ENCODE results near the gene COTL1. TPM values are rescaled to one million over a fixed set of nuclear protein-coding genes. Genes with fewer than 3 reads are reported as not detected.

Gene COTL1, protein sequence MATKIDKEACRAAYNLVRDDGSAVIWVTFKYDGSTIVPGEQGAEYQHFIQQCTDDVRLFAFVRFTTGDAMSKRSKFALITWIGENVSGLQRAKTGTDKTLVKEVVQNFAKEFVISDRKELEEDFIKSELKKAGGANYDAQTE
- 10 to 100 TPM; 29.9 to 84.9 (median 52.6) TPM for total RNA-seq

DNA sequence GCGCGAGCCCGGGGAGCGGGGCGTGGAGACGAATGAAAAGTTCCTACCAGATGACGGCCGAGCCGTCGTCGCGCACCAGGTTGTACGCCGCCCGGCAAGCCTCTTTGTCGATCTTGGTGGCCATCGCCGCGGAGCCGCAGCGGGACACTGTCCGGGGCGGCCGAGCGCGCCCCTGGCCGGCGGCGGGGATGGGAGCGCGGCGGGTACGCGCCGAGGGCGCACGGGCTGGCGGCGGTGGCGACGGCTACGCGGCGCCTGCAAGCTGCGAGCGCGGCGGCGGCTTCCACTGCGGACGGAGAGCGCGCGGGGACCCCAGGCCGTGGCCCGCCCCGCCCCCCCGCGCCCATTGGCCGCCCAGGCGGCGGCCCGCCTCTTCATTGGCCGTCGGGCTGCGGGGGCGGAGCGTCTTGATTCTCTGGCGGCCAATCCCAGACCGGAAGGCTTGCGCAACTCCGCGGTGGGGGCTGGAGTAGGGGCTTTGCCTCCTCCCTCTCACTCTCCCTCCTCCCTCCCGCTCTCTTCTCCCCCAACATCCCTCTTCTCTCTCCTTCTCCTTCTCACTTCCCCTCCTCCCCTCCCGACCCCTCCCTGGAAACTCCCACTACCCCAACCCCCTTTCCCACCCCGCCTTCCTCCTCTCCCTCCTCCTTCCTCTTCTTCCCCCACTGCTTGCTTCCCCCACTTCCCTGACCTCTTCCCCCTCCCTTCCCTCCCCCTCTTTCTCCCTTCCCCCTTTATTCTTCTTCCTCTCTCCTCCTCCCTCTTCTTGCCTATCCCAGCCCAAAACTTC lies at the start of gene COTL1:
COTL1 (minus strand) TSS at position 288 of the 790 bp plus-strand sequence; CDS start at position 124, 164 bp downstream.
- no peaks in the 10 kb centered on the region for H3K9me3 ChIP-seq
- H3K27me3 ChIP-seq: no peaks in the 10 kb centered on the region
- H3K36me3 ChIP-seq: no peaks in the 10 kb centered on the region
- 0 to 1% methylated on average over 14 to 18 of the region's 76 CpGs for WGBS, 2 donors
- DNase-seq (ENCODE audit: low spot score in 2 of 2): peak; percentile 97 to 98
- TF ChIP-seq, protein P1, sequence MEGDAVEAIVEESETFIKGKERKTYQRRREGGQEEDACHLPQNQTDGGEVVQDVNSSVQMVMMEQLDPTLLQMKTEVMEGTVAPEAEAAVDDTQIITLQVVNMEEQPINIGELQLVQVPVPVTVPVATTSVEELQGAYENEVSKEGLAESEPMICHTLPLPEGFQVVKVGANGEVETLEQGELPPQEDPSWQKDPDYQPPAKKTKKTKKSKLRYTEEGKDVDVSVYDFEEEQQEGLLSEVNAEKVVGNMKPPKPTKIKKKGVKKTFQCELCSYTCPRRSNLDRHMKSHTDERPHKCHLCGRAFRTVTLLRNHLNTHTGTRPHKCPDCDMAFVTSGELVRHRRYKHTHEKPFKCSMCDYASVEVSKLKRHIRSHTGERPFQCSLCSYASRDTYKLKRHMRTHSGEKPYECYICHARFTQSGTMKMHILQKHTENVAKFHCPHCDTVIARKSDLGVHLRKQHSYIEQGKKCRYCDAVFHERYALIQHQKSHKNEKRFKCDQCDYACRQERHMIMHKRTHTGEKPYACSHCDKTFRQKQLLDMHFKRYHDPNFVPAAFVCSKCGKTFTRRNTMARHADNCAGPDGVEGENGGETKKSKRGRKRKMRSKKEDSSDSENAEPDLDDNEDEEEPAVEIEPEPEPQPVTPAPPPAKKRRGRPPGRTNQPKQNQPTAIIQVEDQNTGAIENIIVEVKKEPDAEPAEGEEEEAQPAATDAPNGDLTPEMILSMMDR (IDR thresholded peaks at IDR 0.05): peak in 2 of 5 experiments; percentile 32 to 41
- peak; percentile 91 to 93 for TF ChIP-seq POLR2A (IDR thresholded peaks at IDR 0.05)
- peak in 1 of 2 donors; percentile 74 for TF ChIP-seq EP300 (IDR thresholded peaks at IDR 0.05)
- H3K4me3 ChIP-seq: peak within 1 kb of the TSS; percentile 58 to 94 (median 86)
- peak within 1 kb of the TSS; percentile 38 to 88 (median 86) for H3K27ac ChIP-seq
- H3K4me1 ChIP-seq: peaks cover 0 to 62% (median 30%) of the 10 kb centered on the region in 4 donors

DNA sequence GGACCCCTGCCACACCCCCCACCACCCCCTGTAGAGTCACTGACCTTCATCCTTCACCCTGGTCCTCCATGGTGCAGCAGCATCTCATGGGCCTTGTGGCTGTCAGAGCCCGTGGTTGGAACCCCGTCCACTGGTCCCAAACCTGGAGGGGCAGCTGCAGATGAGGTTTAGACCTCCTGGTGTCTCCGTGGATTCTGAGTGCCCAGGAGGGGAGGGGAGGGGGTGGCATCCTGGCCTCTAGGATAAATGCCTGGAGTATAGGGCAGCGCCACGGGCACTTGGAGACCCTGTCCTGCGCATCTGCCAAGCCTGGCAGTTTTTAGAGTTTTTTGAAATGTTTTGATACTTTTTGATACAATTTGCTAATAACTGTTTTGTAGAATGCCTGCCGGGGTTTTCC lies 48.0 kb upstream of the COTL1 start:
- 81 to 97% methylated on average over 7 of the region's 7 CpGs for WGBS, 2 donors
- TF ChIP-seq, protein P1 (IDR thresholded peaks at IDR 0.05): no peak
- TF ChIP-seq EP300 (IDR thresholded peaks at IDR 0.05): no peak
- no peak for TF ChIP-seq POLR2A (IDR thresholded peaks at IDR 0.05)
- H3K36me3 ChIP-seq: peaks cover 0 to 73% (median 18%) of the 10 kb centered on the region in 3 donors

DNA sequence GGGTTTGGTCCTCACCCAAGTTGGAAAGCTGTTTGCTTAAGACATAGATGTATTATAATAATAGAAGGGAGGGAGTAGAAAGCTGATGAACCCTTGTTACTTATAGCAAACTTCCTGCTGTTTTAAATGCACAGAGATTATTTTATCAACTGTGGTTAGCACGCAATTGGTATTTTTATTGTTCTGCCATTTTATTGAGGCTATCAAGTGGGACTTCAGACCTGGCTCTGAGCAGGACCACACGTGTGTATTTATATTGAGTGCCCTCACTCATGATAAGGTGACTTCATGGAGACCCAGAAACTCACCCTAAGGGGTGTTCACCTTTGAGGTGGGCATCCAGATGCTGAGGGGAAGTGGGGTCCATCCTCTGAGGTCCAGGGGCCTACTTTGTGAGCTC lies 47.5 kb upstream of the COTL1 start:
- TF ChIP-seq POLR2A (IDR thresholded peaks at IDR 0.05) (no peak), EP300 (IDR thresholded peaks at IDR 0.05) (no peak)
- TF ChIP-seq, protein P1 (IDR thresholded peaks at IDR 0.05): no peak
- Histone ChIP-seq H3K36me3 (peaks cover 0 to 78% (median 18%) of the 10 kb centered on the region in 3 donors), H3K27ac (no peak overlapping the region), H3K27me3 (no peaks in the 10 kb centered on the region), H3K4me3 (no peak overlapping the region), H3K9me3 (no peaks in the 10 kb centered on the region), H3K4me1 (peaks cover 0 to 13% (median 6%) of the 10 kb centered on the region in 4 donors)
- DNase-seq (ENCODE audit: low spot score in 2 of 2): no peak
- 80 to 81% methylated on average over 2 of the region's 2 CpGs for WGBS, 2 donors

More for the DNA sequence above, 48.0 kb upstream of the COTL1 start:
- no peak for DNase-seq (ENCODE audit: low spot score in 2 of 2)
- Histone ChIP-seq H3K27me3 (no peaks in the 10 kb centered on the region), H3K4me3 (no peak overlapping the region), H3K27ac (no peak overlapping the region), H3K4me1 (peaks cover 0 to 13% (median 6%) of the 10 kb centered on the region in 4 donors), H3K9me3 (no peaks in the 10 kb centered on the region)

DNA sequence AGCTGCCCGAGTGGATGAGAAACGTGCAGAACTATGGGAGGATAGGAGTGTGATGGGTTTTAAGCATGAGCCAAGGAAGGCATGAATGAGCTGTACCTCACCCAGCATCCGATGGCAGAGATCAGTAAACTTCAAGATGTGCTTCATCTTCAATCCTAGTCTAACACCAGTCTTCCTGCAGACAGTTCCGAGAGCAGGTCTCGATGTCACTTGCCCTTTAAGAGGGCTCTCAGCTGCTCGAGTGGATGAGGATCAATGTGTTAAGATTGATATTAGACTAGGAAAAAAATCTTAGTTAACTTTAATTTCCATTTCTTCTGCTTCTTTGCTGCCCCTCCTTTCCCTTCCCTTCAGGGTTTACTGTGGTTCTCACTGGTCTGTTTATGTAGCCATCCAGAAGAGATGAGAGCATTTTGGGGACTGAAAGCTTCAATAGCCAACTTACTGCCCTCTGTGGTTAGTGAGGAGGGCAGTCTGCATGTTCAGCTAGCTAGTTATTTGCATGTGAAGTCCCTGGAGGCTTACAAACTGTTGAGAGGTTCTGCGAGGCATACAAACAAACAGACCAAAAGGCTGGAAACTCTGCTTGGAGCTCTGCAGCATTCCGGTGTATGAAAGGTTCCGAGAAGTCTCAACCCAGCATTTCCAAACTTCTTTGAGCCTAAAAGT lies 45.7 kb upstream of the COTL1 start:
- TF ChIP-seq POLR2A (IDR thresholded peaks at IDR 0.05) (no peak), EP300 (IDR thresholded peaks at IDR 0.05) (no peak)
- TF ChIP-seq, protein P1 (IDR thresholded peaks at IDR 0.05): no peak
- 55 to 57% methylated on average over 9 of the region's 9 CpGs for WGBS, 2 donors
- no peak overlapping the region for H3K27ac ChIP-seq

More for the DNA sequence above, 45.7 kb upstream of the COTL1 start:
- H3K4me3 ChIP-seq: no peak overlapping the region
- peaks cover 0 to 91% (median 29%) of the 10 kb centered on the region in 3 donors for H3K36me3 ChIP-seq
- no peaks in the 10 kb centered on the region for H3K27me3 ChIP-seq
- no peak for DNase-seq (ENCODE audit: low spot score in 2 of 2)
- peaks cover 0 to 13% (median 6%) of the 10 kb centered on the region in 4 donors for H3K4me1 ChIP-seq
- no peaks in the 10 kb centered on the region for H3K9me3 ChIP-seq
